NCI-H2171 (cell line): ENCODE results near the gene PCARE.
"Not testable (repeated sequence)": the region's sequence is repeated elsewhere in the genome, so short reads cannot be mapped to it uniquely, and the experiment has no call there.

ENCODE experiments used
- DNase-seq: peaks from one replicate; lab custom pipeline; 2025; lab: John Stamatoyannopoulos, UW

Gene PCARE

DNA sequence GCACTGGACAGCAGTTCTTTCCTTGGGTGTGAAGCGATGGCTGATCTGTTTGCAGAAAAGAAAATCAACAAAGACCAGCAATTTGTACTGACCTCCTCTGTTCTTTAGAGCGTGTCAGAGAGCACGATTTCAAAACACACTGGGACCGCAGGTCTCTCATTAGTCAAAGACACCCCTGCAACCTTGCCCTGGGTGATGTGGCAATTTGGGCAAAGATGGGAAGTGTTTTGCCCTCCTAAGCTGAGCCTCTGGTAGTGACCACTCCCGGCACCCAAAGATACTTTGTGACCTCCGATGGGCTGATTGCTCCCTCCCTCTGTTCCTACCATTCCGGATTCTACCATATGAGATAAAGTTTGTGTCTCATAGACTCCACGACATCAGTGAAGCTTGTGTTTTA, 22.6 kb upstream of the PCARE start:
- no peak for DNase-seq

GRCh38 chr2:29090311-29090710, 16.0 kb upstream of the PCARE start:
- DNase-seq, result not testable (repeated sequence)

DNA sequence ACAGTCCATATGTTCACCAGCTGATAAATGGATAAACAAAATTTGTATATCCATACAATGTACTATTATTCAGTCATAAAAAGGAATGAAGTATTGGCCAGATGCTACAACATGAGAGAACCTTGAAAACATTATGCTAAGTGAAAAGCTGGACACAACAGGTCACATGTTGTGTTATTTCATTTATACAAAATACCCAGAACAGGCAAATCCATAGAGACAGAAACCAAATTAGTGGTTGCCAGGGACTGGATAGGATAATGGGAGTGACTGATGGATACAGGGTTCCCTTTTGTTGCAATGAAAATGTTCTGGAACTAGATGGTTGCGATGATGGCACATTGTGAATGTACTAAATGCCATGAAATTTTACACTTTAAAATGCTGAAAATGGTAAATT, 10.2 kb upstream of the PCARE start:
- no peak for DNase-seq

DNA sequence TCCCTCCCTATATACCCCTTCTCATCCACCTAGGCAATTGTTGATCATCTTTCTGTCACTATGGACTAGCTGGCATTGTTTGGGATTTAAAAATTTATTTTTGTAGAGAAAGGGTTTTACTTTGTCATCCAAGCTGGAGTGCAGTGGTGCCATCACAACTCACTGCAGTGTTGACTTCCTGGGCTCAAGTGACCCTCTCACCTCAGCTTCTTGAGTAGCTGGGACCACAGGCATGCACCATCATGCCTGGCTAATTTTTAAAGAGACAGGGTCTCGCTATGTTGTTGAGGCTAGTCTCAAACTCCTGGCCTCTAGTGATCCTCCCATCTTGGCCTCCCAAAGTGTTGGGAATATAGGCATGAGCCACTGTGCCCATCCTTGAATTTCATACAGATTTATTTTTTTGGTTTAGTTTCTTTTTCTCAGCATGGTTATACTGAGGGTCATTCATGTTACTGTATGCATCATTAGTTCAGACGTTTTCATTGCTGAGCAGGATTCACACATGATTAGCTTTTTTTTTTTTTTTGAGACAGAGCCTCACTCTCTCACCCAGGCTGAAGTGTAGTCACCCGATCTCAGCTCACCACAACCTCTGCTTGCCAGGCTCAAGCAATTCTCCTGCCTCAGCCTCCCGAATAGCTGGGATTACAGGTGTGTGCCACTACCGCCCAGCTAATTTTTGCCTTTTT, 8.6 kb upstream of the PCARE start:
- DNase-seq, result no peak

DNA sequence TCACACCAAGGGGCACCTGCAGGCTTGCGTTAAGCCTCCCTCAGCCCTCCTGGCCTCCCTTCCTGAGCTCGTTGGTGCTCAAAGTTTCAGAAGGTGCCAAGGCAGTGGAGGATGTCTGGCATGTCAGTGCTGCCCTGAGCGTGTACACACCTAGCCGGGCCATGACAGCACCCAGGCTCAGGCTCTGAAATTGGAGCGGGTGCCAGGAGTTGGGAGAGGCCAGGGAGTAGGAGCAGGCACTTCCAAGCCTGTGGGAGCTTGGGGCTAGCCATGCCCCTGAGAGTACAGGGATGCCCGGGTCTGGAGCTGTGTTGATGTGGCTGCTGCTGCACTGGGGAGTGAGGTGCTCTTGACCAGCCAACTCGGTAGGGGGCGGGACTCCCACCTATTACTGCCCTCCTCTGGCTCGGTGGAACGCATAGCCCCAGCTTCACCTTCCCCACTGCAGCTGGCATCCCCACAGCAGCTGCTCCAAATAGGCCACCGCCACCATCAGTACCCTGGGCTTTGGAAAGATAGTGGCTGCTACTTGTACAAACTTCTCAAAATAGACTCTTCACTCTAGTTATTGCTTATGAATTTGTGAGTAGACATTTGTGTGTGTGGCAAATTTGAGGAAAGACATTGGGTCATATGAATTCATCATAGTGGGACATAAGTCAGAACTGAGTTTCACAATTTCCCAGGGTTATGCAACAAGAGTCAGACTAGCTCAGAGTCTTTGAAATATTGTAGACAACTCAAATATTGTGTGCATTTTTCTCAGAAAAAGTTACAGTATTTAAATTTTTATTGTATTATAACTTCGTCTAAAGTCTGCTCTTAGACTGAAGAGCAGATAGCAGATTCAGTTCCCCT, 6.8 kb upstream of the PCARE start:
- no peak for DNase-seq

- DNase-seq, result no peak
Observed at GRCh38 chr2:29079887-29080286, 5.6 kb upstream of the PCARE start.

DNA sequence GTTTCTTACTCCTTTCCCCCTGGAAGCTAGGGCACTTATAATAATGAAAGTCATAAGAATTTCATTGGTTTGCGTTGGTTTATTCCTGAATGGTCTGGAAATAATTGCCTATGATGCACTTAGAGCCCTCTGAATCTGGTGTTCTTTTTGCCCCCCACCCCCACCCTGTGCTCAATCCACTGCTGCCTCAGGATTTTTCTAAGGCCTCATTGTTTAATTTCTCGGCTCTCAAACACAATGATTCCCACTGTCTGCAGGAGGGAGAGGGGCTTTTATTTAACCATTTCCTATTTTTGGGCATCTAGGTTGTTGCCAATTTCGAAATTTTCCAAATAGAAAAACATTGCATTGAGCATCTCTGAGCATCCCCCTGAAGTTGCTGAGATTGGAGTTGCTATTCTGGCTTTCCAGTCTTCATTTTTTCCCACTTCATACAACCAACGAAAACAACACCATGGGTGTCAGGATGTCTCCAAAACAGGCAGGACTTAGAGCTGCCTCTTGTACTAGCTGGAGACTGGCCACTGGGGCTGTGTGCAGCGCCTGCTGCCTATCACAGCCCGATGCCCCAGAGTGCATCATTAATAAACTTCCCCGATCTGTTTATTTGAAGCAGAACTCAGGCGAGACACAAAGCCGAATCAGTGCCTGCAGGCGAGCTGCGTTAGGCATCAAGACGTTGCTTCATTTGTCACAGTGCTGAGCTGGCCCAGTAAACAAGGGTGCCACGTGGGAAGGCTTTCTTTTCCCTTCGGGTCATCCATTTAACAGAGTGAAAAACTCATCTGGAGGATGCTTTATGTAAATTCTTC, 1.8 kb upstream of the PCARE start:
- no peak for DNase-seq

DNA sequence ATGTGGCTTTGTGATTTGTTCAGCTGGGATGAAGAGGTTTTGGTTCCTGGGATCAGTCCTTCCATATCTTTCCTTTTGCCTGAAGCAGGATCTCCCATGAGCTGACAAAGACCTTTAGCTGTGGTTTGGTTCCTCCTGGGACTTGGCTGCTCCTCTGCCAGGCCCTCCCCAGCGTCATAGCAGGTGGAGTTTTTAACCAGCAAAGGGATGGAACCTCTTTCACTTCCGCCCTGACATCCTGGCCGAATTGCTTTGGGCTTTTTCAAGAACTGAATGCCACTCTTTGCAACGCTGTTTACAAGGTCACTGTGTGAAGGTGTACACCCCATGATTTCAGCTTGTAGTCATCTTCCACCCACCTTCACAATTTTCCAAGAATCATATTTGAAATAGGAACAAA, 390 bp downstream of the PCARE start:
- DNase-seq, result no peak

DNA sequence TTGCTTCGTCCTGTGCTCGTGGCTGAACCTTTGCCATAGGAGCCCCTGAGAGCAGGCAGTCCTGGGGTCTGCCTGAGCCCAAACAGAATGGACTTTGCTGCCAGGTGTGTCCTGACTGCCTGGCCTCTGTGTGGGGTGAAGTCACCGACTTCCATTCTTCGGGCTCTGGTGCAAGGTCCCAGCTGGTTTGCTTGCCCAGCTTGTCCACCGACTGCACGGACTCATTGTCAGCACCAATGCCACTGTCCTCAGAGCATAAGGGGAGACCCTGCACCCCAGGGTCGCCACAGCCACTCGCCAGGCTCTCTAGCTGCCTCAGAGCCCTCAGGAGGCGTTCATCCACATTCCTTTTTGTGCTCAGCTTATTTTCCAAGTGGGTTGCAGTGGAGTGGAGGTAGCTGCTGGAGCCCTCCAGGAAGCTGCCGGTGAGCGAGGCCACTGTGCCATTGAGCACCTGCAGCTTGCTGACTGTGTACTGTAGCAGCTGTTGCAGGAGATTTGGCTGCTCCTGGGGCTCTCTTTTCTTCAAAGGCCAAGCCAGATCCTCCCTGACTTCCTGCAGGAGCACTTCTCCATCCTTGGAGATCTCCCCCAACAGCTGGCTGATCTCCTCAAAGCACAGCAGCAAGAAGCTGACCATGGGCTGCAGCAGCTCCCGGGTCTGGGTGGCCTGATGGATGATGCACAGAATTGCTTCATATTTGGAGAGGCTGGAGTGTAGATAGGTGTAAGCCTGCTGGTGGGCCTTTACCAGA, 1.2 kb downstream of the PCARE start:
- no peak for DNase-seq

- no peak for DNase-seq
Observed at GRCh38 chr2:29072251-29072650, 2.1 kb downstream of the PCARE start.

DNA sequence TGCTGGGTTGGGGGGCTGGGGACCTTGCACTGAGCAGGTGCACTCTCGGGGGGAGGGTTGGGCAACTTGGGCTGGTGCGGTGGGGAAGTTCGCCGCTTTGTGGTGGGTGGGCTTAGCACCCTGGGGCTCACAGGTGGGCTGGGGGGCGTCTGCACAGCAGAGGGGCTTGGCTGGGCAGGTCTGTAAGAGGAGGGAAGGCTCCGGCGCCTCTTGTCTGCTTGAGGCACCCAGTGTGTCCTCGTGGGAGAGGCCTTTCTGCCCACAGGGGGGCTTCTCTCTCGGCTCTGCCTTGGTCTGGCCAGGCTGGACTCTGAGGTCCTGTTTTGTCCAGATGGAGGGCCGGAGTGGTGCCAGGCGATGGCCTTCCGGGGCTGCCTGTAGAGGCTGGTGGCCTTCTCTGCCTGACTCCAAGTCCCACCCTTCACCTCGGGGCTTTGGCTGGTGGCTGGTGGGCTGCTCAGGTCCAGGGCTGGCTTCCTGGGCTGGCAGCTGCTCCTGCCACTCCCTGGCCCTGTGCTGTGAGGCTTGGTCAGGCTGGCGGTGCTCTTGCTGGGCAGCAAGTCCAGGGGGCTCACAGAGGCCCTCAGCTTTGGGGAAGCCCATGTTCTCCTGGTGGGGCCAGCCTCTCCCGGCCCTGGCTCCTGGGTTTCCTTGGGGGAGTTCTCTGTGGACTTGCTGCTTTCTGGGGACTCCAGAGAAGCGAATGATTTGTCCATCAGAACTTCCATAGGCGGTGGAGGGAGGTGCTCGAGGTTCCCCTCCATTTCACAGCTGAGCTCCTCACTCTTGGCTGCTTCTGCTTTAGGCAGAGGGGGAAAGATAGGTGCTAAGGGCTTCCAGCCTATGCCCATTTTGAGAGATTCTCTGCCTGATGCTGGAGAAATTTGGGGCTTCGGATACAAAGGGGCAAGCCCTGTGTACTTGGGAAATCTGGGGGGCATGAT, 3.0 kb downstream of the PCARE start:
- DNase-seq, result no peak

GRCh38 chr2:29070526-29070925, 3.8 kb downstream of the PCARE start:
- DNase-seq, result no peak

DNA sequence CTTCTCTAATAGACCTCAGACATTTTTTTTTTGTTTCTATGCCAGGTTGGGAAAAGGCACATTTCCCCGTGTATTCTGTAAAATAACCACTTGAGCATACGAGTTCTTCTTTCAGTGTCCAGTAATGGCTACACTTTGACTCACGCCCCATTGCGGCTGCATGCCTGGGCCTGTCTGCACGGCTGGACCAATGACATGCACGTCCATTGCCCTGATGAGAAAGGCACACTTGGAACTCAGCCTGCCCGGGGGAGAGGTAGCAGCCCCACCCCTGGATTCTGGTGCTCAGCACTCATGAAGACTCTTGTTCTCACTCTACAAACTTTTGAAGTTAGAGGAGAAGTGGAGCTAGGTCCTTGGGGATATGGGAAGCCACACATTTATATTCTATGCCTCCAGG, 5.8 kb downstream of the PCARE start:
- DNase-seq, result no peak

DNA sequence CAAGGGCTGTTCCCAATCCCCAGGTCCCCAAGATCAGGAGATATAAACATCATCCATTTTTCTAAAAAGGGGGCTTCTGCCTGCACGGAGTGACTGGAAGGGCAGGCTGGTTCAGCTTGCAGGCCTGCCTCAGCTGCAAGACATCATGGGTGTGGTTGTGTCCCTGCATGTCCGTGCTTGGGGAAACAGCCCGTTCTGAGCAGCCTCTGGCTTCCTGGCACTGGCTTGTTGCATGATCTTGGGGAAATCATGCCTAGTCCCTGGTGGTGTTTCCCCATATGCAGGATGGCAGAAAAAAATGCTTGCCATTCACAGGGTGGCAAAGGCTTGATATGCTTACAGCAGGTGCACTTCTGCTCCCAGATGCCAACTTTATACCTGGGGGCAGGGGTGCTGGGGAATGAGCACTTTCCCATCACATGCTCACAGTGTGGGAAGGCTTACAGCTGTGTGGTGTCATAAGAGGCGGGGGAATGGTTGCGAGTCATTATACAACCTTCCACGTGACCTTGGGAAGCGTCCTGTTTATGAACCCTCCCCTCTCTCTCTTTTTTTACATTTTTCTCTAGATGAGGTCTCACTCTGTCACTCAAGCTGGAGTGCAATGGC, 7.2 kb downstream of the PCARE start:
- DNase-seq, result no peak

DNA sequence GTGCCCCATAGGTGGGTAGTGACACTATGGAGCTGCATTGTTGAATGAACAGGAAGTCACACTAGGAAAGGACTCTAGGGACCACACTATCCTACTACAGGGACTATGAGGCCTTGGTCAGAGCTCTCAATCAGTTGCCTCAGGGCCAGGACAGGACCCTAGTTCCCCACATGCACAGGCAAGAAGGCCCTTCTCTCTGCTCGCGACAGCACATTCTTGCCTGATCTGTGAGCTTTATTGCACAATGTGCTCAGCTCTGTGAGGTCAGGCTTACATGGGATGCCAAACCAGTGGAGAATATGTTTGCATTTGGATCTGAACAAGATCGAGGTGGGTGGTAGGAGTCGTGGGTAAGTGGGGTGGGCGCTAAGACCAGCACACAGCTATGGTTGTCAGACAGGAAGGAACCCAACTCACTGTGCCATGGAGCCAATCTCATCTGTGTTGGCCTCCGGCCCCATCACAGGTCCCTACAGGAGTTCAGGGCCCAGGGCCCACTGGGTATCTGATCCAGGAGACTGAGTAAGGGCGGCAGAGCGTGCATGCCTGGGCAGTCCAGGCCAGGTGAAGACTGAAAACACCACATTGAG, 8.0 kb downstream of the PCARE start:
- DNase-seq, result no peak

DNA sequence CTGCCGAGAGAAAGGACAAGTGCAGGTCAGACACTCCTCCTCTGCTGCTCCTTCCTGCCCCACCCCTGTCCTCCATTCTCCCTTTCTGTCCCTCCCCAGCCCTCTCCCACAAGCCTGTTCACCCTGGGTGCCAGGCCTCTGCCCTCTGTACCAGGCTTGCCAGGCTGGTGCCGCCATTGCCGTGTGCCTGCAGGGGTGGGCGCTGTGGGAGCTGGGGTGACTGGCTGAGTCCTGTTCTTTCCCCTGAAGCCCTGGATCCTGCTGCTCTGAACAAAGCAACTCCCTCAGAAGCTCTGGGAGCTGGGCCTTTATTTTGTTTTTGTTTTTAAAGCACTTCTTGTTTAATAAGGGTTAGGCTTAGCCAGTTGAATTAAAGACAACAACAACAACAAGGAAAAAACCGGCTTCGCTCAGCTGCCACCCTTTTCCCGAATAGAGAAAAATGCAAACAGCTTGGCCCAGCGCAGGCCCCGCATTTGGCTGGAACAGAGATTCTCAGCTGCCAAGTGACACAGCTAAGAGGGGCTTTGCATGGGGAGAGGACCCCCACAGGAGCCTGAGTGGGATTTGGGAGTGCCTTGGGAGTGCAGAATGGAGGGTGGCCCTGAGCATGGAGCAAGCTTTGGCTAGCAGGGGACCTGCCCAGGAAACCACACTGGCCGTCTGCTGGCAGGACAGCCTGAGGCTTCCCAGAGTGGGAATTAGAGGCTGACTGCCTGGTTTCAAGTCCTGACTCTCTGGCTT, 9.1 kb downstream of the PCARE start:
- DNase-seq, result no peak

DNA sequence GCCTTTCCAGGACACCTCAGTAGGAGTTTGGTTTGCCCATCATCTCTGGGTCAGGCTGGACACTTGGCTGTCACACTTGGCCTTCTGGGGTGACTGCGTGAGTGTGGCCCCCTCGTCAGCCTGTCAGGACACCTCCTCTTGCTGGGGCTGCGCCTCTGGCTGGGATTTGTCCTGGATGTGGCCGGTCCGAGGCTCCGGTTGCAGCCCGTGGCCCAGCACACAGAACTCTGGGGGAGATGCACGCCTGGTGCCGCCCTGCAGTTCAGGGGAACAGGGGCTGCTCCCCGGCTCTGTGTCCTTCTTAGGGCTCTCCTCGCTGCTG, 9.6 kb downstream of the PCARE start:
- no peak for DNase-seq

GRCh38 chr2:29064346-29064715, 10.0 kb downstream of the PCARE start:
- no peak for DNase-seq

DNA sequence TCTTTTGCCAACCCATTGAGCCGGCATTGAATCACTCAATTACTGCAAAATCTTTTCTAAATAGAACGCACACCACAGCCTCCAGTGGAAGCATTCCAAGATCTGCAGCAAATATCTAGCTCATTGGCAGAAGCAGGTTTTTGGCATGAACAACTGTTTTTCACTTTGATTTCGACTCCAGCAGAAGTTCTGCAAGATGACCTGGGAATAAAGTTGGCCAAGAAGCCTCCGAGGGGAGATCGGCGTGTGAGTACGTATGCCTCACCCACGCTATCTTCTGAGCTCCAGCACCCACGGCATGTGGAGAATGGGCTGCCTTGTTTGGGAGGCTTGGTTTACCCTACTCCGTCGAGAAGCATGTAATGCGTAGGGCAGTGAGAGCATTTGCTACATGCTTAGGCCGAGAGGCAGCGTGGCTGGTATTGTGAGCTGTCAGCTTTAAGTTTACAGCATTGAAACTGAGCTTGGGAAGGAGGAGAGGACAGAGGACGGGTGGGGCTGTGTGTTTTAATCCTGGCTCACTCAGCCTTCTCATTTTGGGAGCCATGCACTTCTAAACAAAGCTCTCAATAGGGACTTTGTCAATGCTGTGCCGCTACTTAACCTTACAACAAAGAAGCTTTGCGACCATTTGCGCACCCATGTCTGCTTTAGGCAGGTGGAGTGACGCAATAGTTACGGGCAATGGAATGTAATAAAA, 10.5 kb downstream of the PCARE start:
- DNase-seq, result no peak
